Measurements from ENCODE around the gene ACACB. TPM values are rescaled to one million over a fixed set of nuclear protein-coding genes. Genes with fewer than 3 reads are reported as not detected.

Gene ACACB
- polyA plus RNA-seq, 1 donor from 2014 or later = 0.22 TPM

DNA sequence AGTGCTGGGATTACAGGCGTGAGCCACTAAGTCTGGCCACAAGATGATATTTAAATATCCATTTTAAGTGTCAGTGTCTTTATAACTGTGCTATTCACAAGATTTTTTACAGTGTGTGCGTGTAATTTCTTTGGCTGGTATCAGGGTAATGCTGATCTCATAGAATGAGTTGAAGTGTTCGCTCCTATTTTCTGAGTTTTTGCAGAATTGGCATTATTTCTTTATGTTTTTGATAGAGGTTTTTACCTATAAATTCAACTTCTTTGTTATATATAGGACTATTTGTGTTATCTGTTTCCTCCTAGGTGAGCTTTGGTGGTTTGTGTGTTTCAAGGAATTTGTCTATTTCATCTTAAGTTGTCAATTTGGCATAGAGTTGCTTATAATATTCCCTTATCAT, 147.1 kb downstream of the ACACB start:
- H3K27ac ChIP-seq (ENCODE audit: low read length) = no peak overlapping the region
- no peak overlapping the region for H3K4me3 ChIP-seq (ENCODE audit: low read length)
- no peak for TF ChIP-seq EP300 (conservative IDR thresholded peaks at IDR 0.05; ENCODE audit: poor library complexity, severe bottlenecking)
- no peak for TF ChIP-seq MXI1 (conservative IDR thresholded peaks at IDR 0.05; ENCODE audit: poor library complexity, severe bottlenecking)
- no peak for TF ChIP-seq SMC3 (conservative IDR thresholded peaks at IDR 0.05; ENCODE audit: poor library complexity)
- no peak for TF ChIP-seq POLR2AphosphoS5 (IDR thresholded peaks at IDR 0.05)
- TF ChIP-seq TAF1 (IDR thresholded peaks at IDR 0.05; ENCODE audit: low read depth) = no peak
- TF ChIP-seq, protein P1, sequence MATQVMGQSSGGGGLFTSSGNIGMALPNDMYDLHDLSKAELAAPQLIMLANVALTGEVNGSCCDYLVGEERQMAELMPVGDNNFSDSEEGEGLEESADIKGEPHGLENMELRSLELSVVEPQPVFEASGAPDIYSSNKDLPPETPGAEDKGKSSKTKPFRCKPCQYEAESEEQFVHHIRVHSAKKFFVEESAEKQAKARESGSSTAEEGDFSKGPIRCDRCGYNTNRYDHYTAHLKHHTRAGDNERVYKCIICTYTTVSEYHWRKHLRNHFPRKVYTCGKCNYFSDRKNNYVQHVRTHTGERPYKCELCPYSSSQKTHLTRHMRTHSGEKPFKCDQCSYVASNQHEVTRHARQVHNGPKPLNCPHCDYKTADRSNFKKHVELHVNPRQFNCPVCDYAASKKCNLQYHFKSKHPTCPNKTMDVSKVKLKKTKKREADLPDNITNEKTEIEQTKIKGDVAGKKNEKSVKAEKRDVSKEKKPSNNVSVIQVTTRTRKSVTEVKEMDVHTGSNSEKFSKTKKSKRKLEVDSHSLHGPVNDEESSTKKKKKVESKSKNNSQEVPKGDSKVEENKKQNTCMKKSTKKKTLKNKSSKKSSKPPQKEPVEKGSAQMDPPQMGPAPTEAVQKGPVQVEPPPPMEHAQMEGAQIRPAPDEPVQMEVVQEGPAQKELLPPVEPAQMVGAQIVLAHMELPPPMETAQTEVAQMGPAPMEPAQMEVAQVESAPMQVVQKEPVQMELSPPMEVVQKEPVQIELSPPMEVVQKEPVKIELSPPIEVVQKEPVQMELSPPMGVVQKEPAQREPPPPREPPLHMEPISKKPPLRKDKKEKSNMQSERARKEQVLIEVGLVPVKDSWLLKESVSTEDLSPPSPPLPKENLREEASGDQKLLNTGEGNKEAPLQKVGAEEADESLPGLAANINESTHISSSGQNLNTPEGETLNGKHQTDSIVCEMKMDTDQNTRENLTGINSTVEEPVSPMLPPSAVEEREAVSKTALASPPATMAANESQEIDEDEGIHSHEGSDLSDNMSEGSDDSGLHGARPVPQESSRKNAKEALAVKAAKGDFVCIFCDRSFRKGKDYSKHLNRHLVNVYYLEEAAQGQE (IDR thresholded peaks at IDR 0.05; ENCODE audit: borderline replicate concordance) = no peak
- no peak for TF ChIP-seq EZH2 (IDR thresholded peaks at IDR 0.05; ENCODE audit: borderline replicate concordance, insufficient read depth, low read length, poor library complexity, severe bottlenecking)
- TF ChIP-seq RAD21 (conservative IDR thresholded peaks at IDR 0.05) = no peak
- TF ChIP-seq, protein P2, sequence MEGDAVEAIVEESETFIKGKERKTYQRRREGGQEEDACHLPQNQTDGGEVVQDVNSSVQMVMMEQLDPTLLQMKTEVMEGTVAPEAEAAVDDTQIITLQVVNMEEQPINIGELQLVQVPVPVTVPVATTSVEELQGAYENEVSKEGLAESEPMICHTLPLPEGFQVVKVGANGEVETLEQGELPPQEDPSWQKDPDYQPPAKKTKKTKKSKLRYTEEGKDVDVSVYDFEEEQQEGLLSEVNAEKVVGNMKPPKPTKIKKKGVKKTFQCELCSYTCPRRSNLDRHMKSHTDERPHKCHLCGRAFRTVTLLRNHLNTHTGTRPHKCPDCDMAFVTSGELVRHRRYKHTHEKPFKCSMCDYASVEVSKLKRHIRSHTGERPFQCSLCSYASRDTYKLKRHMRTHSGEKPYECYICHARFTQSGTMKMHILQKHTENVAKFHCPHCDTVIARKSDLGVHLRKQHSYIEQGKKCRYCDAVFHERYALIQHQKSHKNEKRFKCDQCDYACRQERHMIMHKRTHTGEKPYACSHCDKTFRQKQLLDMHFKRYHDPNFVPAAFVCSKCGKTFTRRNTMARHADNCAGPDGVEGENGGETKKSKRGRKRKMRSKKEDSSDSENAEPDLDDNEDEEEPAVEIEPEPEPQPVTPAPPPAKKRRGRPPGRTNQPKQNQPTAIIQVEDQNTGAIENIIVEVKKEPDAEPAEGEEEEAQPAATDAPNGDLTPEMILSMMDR (IDR thresholded peaks at IDR 0.05; ENCODE audit: poor library complexity, severe bottlenecking) = no peak
- H2AFZ ChIP-seq (ENCODE audit: low read depth, low read length) = no peak overlapping the region
- H3K79me2 ChIP-seq (replicated peaks; ENCODE audit: insufficient read depth, low read length) = no peaks in the 10 kb centered on the region
- no peaks in the 10 kb centered on the region for H3K9me3 ChIP-seq (ENCODE audit: low read length)
- no peak overlapping the region for H3K9ac ChIP-seq (ENCODE audit: low read length)
- H4K20me1 ChIP-seq (ENCODE audit: insufficient read depth) = no peaks in the 10 kb centered on the region
- H3K4me2 ChIP-seq (ENCODE audit: low read length) = no peak overlapping the region
- no peaks in the 10 kb centered on the region for H3F3A ChIP-seq (ENCODE audit: insufficient read depth, low read length, poor library complexity, severe bottlenecking)
- H3K36me3 ChIP-seq (ENCODE audit: insufficient read depth, low read length) = no peaks in the 10 kb centered on the region
- H3K27me3 ChIP-seq (ENCODE audit: insufficient read depth, low read depth, low read length) = no peaks in the 10 kb centered on the region
- H3K9me2 ChIP-seq (ENCODE audit: insufficient read depth, low read length) = no peaks in the 10 kb centered on the region

DNA sequence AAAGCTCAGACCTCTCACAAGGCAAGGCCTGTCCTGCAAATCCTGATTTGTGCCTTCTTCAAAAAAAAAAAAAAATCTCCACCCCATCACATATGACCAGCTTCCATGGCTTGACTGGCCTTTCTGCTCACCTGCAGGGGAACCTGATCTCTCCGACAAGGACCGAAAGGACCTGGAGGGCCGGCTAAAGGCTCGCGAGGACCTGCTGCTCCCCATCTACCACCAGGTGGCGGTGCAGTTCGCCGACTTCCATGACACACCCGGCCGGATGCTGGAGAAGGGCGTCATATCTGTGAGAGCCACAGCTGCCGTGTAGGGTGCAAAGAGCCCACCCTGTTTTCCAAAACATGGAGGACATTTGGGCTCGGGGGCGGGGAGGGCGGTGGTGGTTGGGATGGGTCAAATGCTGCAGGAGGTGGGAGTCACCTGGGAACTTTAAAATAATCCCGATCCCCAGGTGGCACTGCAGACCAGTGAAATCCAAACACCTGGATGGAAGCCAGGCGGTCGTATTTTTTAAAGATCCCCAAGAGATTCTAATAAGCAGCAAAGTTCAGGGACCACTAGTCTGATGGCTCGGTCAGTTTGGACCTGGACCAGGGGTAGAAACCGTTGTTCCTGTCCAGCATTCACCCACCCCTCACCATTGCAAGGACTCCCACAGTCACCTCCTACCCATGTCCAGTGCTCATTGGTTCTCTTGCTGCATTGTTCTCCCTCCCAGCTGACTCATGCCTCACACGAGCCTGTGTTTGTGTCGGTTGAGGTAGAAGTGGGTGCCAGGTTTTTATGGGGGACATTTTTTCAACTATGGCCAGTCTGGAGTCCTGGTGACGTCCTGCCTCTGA, 147.9 kb downstream of the ACACB start:
- TF ChIP-seq MXI1 (conservative IDR thresholded peaks at IDR 0.05; ENCODE audit: poor library complexity, severe bottlenecking) (no peak), RAD21 (conservative IDR thresholded peaks at IDR 0.05) (peak; percentile 60), SMC3 (conservative IDR thresholded peaks at IDR 0.05; ENCODE audit: poor library complexity) (peak; percentile 67), TAF1 (IDR thresholded peaks at IDR 0.05; ENCODE audit: low read depth) (no peak), EZH2 (IDR thresholded peaks at IDR 0.05; ENCODE audit: borderline replicate concordance, insufficient read depth, low read length, poor library complexity, severe bottlenecking) (no peak), POLR2AphosphoS5 (IDR thresholded peaks at IDR 0.05) (no peak)
- TF ChIP-seq, protein P1 (IDR thresholded peaks at IDR 0.05; ENCODE audit: borderline replicate concordance) = no peak
- TF ChIP-seq, protein P2 (IDR thresholded peaks at IDR 0.05; ENCODE audit: poor library complexity, severe bottlenecking) = peak; percentile 58
- Histone ChIP-seq H2AFZ (ENCODE audit: low read depth, low read length) (no peak overlapping the region), H3K9me2 (ENCODE audit: insufficient read depth, low read length) (no peaks in the 10 kb centered on the region), H3K9ac (ENCODE audit: low read length) (no peak overlapping the region), H3K4me3 (ENCODE audit: low read length) (no peak overlapping the region), H4K20me1 (ENCODE audit: insufficient read depth) (no peaks in the 10 kb centered on the region), H3K36me3 (ENCODE audit: insufficient read depth, low read length) (no peaks in the 10 kb centered on the region), H3F3A (ENCODE audit: insufficient read depth, low read length, poor library complexity, severe bottlenecking) (no peaks in the 10 kb centered on the region), H3K9me3 (ENCODE audit: low read length) (no peaks in the 10 kb centered on the region), H3K4me2 (ENCODE audit: low read length) (no peak overlapping the region), H3K27ac (ENCODE audit: low read length) (no peak overlapping the region), H3K79me2 (replicated peaks; ENCODE audit: insufficient read depth, low read length) (no peaks in the 10 kb centered on the region), H3K27me3 (ENCODE audit: insufficient read depth, low read depth, low read length) (no peaks in the 10 kb centered on the region)

Measured in neural cell (in vitro differentiated cells).